ENCODE measurements around the gene ATP8B4. TPM values are rescaled to one million over a fixed set of nuclear protein-coding genes. Genes with fewer than 3 reads are reported as not detected.
A peak's percentile ranks its signal among the peaks of the same experiment; 100 is the strongest.

The ATP8B4 gene
- total RNA-seq, 4 donors from 2014 or later: 2.0 to 9.8 (median 9.2) TPM

- TF ChIP-seq POLR2AphosphoS5 (IDR thresholded peaks at IDR 0.05) (no peak), CTCF (IDR thresholded peaks at IDR 0.05) (peak; percentile 24 to 80 (median 72))
- Histone ChIP-seq H3K4me1 (peaks cover 0 to 10% (median 3%) of the 10 kb centered on the region in 3 donors), H3K9me3 (no peaks in the 10 kb centered on the region), H3K4me3 (no peak overlapping the region), H3K27ac (no peak overlapping the region), H3K36me3 (no peaks in the 10 kb centered on the region), H3K27me3 (no peaks in the 10 kb centered on the region)
- ATAC-seq: peak; percentile 83
- WGBS, 2 donors (ENCODE audit: low coverage in 1 of 2): 0 to 8% methylated on average over 2 of the region's 2 CpGs
These were observed 26.4 kb upstream of the ATP8B4 start for GRCh38 chr15:50145451-50145872.

- Histone ChIP-seq H3K27me3 (no peaks in the 10 kb centered on the region), H3K4me3 (no peak overlapping the region), H3K36me3 (no peaks in the 10 kb centered on the region), H3K4me1 (peaks cover 0 to 10% (median 3%) of the 10 kb centered on the region in 3 donors), H3K27ac (no peak overlapping the region), H3K9me3 (no peaks in the 10 kb centered on the region)
- 63 to 65% methylated on average over 6 of the region's 6 CpGs for WGBS, 2 donors (ENCODE audit: low coverage in 1 of 2)
- no peak for ATAC-seq
- TF ChIP-seq POLR2A (IDR thresholded peaks at IDR 0.05) (no peak), CTCF (IDR thresholded peaks at IDR 0.05) (no peak), POLR2AphosphoS5 (IDR thresholded peaks at IDR 0.05) (no peak), EP300 (IDR thresholded peaks at IDR 0.05) (no peak)
These were observed 25.5 kb upstream of the ATP8B4 start for GRCh38 chr15:50144341-50145120.

- Histone ChIP-seq H3K27ac (no peak overlapping the region), H3K36me3 (no peaks in the 10 kb centered on the region)
These were observed 24.3 kb upstream of the ATP8B4 start for GRCh38 chr15:50143255-50143860.

GRCh38 chr15:50141856-50142255, 22.8 kb upstream of the ATP8B4 start:
- no peak for ATAC-seq
- TF ChIP-seq CTCF (IDR thresholded peaks at IDR 0.05) (no peak), POLR2AphosphoS5 (IDR thresholded peaks at IDR 0.05) (no peak)
- H3K9me3 ChIP-seq: no peaks in the 10 kb centered on the region
- no peaks in the 10 kb centered on the region for H3K36me3 ChIP-seq
- WGBS, 2 donors (ENCODE audit: low coverage in 1 of 2): 74 to 100% methylated on average over 5 of the region's 5 CpGs
- H3K4me1 ChIP-seq: peaks cover 0 to 10% (median 3%) of the 10 kb centered on the region in 3 donors
- H3K4me3 ChIP-seq: no peak overlapping the region
- H3K27ac ChIP-seq: no peak overlapping the region
- no peaks in the 10 kb centered on the region for H3K27me3 ChIP-seq

More at GRCh38 chr15:50143255-50143860, 24.3 kb upstream of the ATP8B4 start:
- H3K9me3 ChIP-seq: no peaks in the 10 kb centered on the region
- TF ChIP-seq EP300 (IDR thresholded peaks at IDR 0.05) (no peak), CTCF (IDR thresholded peaks at IDR 0.05) (no peak), POLR2AphosphoS5 (IDR thresholded peaks at IDR 0.05) (no peak), POLR2A (IDR thresholded peaks at IDR 0.05) (no peak)
- no peaks in the 10 kb centered on the region for H3K27me3 ChIP-seq
- WGBS, 2 donors (ENCODE audit: low coverage in 1 of 2): 93 to 100% methylated on average over 1 to 2 of the region's 2 CpGs
- no peak for ATAC-seq
- H3K4me3 ChIP-seq: no peak overlapping the region
- H3K4me1 ChIP-seq: peaks cover 0 to 10% (median 3%) of the 10 kb centered on the region in 3 donors

GRCh38 chr15:50140983-50141382, 21.9 kb upstream of the ATP8B4 start:
- 73% methylated on average over 2 of the region's 3 CpGs; no CpG with 5 or more reads in 1 of the 2 donors for WGBS, 2 donors (ENCODE audit: low coverage in 1 of 2)
- Histone ChIP-seq H3K27me3 (no peaks in the 10 kb centered on the region), H3K36me3 (no peaks in the 10 kb centered on the region), H3K4me1 (peaks cover 0 to 18% (median 3%) of the 10 kb centered on the region in 3 donors), H3K4me3 (no peak overlapping the region), H3K27ac (no peak overlapping the region), H3K9me3 (no peaks in the 10 kb centered on the region)
- ATAC-seq: no peak
- TF ChIP-seq EP300 (IDR thresholded peaks at IDR 0.05): no peak
- TF ChIP-seq POLR2AphosphoS5 (IDR thresholded peaks at IDR 0.05): no peak
- TF ChIP-seq CTCF (IDR thresholded peaks at IDR 0.05): no peak
- no peak for TF ChIP-seq POLR2A (IDR thresholded peaks at IDR 0.05)
